ENCODE measurements around the gene ACADM. TPM values are rescaled to one million over a fixed set of nuclear protein-coding genes. Genes with fewer than 3 reads are reported as not detected.
"Not testable (repeated sequence)": the region's sequence is repeated elsewhere in the genome, so short reads cannot be mapped to it uniquely, and the experiment has no call there.

Gene ACADM
- polyA plus RNA-seq, 10 donors = 58.2 to 85.8 (median 64.2) TPM

DNA sequence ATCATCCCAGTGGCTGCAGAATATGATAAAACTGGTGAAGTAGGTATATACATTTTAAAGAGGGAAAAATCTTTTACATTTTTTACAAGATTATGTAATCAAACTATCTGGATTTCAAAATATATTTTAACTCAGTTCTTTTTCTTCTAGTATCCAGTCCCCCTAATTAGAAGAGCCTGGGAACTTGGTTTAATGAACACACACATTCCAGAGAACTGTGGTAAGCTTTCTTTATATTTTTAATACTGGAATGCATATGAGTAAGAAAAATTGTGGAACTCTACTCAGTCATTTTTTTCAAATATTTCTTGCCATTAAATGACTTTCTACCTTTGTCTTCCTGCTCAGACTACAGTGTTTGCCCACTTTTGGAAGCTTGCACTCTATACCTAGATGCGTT lies 8.2 kb downstream of the ACADM start:
- peak in 1 of 3 donors; percentile 18 for DNase-seq

- DNase-seq = no peak
These were observed 9.2 kb downstream of the ACADM start for GRCh38 chr1:75733661-75734060.

DNA sequence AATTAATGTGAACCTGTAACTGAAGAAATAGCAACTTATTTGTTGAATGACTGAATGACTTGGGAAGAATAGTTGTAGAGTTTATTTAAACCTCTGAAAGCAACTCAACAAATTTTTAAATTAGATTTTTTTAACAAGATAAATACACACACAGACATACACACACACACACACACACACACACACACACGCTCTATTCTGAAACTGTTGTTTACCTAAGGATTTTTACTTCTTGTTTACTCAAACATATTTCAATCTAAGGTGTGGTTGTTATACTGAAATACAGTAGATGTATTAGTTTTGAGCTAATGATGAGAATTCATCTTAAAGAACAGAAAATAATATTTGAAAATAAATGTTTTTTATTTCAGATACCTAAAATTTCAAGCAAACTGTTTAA lies 11.5 kb downstream of the ACADM start:
- no peak for DNase-seq

GRCh38 chr1:75742047-75742625 lies 17.6 kb downstream of the ACADM start:
- no peak for DNase-seq

GRCh38 chr1:75745276-75745675 lies 20.8 kb downstream of the ACADM start:
- no peak for DNase-seq

DNA sequence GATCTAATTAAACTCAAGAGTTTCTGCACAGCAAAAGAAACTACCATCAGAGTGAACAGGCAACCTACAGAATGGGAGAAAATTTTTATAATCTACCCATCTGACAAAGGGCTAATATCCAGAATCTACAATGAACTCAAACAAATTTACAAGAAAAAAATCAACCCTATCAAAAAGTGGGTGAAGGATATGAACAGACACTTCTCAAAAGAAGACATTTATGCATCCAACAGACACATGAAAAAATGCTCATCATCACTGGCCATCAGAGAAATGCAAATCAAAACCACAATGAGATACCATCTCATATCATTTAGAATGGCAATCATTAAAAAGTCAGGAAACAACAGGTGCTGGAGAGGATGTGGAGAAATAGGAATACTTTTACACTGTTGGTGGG lies 32.7 kb downstream of the ACADM start:
- DNase-seq = not testable (repeated sequence)

GRCh38 chr1:75758543-75758942 lies 34.0 kb downstream of the ACADM start:
- not testable (repeated sequence) for DNase-seq

GRCh38 chr1:75764057-75764655 lies 39.6 kb downstream of the ACADM start:
- DNase-seq = no peak

DNA sequence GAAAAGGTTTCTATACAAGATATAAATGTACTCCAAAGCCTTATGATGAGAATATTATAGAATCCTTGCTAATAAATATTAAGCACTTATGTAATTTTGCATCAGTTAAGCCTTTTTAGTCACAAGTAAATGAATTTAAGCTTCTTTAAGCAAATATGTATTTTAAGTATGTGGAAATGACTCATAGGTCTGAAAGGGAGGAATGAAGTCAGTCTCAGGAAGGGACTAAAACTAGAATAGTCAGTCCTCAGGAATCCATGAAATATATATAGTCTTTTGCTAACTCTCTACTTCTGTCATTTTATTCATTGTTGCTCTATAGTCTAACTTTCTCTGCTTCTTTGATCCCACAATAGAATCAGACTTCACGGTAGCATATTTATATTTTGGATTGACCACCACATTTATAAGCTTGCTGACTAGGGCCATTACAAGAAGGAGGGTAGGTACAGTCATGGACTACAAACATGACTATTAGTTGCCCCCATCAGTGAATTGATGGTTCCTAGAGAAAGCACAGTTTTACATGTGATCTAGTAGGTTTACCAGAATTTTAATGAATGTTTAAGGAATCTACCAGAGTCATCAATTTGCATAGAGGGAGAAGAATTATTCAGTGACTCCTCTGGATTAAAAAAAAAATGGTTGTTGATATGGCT lies 41.3 kb downstream of the ACADM start:
- peak in 1 of 3 donors; percentile 59 for DNase-seq

GRCh38 chr1:75768016-75768415 lies 43.5 kb downstream of the ACADM start:
- no peak for DNase-seq

DNA sequence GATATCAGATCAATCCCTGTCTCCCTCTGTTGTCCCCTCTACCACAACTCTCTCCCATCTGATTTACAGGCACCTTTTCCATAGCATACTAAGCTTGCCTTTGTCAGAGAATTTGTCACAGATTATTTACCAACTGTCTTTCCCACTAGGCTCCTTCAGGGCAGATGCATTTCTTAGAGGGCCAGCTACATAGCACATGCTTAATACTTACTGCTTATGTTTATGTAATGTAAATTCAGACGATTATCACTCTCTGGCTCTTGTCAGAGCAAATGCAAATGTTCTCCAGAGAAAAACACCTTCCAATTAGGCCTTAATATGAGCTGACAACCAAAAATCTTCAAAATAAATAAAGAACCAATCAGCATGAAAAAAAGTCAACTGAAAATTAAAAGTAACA lies 46.3 kb downstream of the ACADM start:
- DNase-seq = no peak

GRCh38 chr1:75771978-75772377 lies 47.5 kb downstream of the ACADM start:
- no peak for DNase-seq

DNA sequence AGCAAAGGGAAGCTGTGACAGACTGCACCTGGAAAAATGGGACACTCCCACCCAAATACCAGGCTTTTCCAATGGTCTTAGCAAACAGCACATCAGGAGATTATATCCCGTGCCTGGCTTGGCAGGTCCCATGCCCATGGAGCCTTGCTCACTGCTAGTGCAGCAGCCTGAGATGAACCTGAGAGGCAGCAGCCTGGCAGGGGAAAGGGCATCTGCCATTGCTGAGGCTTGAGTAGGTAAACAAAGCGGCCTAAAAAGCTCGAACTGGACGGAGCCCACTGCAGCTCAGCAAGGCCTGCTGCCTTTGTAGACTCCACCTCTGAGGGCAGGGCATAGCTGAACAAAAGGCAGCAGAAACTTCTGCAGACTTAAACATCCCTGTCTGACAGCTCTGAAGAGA lies 53.3 kb downstream of the ACADM start:
- DNase-seq = not testable (repeated sequence)

DNA sequence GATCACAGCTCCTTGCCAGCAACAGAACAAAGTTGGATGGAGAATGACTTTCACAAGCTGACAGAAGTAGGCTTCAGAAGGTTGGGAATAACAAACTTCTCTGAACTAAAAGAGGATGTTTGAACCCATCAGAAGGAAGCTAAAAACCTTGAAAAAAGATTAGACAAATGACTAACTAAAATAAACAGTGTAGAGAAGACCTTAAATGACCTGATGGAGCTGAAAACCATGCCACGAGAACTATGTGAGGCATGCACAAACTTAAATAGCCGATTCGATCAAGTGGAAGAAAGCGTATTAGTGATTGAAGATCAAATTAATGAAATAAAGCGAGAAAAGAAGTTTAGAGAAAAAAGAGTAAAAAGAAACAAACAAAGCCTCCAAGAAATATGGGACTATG lies 54.2 kb downstream of the ACADM start:
- DNase-seq = not testable (repeated sequence)

DNA sequence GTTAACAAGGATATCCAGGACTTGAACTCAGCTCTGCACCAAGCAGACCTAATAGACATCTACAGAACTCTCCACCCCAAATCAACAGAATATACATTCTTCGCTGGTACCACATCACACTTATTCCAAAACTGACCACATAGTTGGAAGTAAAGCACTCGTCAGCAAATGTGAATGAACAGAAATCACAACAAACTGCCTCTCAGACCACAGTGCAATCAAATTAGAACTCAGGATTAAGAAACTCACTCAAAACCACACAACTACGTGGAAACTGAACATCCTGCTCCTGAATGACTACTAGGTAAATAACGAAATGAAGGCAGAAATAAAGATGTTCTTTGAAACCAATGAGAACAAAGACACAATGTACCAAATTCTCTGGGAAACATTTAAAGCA lies 55.7 kb downstream of the ACADM start:
- DNase-seq = not testable (repeated sequence)

DNA sequence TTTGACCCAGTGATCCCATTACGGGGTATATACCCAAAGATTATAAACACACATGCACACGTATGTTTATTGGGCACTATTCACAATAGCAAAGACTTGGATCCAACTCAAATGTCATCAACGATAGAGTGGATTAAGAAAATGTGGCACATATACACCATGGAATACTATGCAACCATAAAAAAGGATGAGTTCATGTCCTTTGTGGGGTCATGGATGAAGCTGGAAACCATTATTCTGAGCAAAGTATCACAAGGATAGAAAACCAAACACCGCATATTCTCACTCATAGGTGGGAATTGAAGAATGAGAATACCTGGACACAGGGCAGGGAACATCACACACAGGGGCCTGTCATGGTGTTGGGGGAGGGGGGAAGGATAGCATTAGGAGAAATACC lies 59.4 kb downstream of the ACADM start:
- DNase-seq = not testable (repeated sequence)

DNA sequence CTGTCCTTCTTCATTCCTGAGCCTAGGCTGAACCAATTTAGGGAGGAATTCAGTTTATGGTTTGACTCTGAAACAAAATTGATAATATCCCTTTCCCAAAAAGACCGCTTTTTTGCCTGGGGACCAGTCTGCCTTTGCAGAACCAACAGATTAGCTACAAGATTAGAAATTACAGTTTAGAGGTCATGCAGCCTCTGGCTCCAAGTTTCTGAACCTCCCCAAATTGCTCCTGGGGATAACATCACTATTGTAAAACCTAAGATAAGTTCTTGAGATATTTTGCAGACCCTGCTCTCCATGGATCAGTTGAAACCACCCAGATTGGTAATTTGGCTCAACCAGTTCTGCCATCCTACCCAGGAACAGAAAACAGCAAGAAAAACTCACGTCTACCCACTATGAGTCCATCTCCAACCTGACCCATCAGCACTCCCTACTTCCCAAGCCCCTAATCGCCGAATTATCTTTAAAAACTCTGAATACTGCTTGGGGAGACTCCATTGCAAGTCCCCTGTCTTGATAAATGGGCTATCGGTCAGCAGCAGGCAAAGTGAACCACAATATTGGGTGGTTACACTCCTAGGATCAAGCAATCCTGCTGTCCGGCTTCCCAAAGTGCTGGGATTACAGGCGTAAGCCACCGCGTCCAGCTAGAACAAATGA lies 60.9 kb downstream of the ACADM start:
- DNase-seq = no peak

- peak; percentile 97 to 99 (median 98) for DNase-seq
These were observed 61.7 kb downstream of the ACADM start, which contains the start of gene RABGGTB for GRCh38 chr1:75785983-75786853. RABGGTB (plus strand) TSS chr1:75786256; CDS start chr1:75786272, 16 bp downstream.

DNA sequence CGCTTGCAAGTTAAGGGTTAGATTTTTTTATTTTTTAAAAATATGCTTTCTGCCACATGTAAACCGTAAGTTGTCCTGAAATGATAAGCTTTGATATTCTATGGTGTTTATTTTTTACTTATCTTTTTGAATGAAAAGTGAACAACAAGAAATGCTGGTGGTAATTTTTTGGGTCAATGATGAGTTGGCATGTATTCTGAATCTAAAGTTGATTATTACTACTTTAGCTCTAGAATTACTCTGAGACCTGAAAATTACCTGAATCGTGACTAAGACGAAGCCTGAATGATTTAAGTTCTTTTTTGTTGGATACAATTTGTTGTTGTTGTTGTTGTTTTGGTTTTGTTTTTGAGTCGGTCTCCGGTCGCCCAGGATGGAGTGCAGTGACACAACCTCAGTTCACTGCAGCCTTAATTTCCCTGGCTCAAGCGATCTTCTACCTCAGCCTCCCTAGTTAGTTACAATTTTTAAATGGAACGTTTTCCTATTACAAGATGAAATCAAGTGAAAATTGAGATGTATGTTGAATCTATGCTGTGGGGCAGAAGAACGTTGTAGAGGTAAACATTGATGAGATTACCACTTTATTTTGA lies 62.5 kb downstream of the ACADM start:
- peak in 1 of 3 donors; percentile 7 for DNase-seq

DNA sequence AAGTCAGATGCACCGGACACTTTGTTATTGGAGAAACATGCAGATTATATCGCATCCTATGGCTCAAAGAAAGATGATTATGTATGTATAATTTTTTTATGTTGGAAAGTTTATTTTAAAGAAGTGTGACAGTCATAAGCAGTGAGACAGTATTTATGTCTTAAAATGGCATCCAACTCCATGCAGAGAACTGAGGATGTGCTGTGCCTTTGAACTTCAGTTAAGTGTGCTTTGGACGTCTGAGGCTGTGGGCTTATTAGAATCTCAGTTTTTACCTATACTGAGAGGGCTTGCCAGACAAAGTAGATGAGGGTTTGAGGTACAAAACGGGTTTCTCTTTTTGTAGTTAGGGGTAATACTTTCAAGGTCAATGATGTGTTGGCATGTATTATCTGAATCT lies 63.0 kb downstream of the ACADM start:
- DNase-seq = no peak

DNA sequence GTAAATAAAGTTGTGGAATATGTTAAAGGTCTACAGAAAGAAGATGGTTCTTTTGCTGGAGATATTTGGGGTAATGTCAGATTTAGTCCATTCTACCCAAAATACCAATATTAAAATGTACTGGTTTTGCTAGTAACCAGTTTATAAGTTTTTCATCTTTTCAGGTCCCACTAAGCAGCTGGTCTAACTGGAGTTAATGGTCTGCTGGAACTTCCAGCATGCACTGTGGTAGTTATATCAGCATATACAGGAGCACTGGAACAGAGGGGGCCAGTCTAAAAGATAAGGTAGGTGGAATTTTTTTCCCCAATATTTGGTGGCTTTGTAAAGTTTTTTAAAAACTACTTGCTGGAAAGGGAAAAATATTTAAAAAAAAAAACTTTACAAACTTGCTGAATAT lies 65.5 kb downstream of the ACADM start:
- DNase-seq = no peak
